WTC11 (cell line): ENCODE data around the gene FNBP1L. TPM values are rescaled to one million over a fixed set of nuclear protein-coding genes. Genes with fewer than 3 reads are reported as not detected.

Experiments
- ATAC-seq: fragments of 200-7000 bp; cut with Tn5 transposase; 2 replicates; pipeline ENCODE4 v1.10.0; 2021; ENCODE audit warnings: mild to moderate bottlenecking, moderate library complexity
- CTCF ChIA-PET: fragments of 300-600 bp; sonication (Branson Sonifier 250); formaldehyde crosslinking; loops from one replicate; lab custom pipeline; 2021; ENCODE audit warnings: antibody characterized with exemption; lab: Charles Lee
- POLR2A ChIA-PET: fragments of 350-600 bp; sonication (Branson Sonifier 250); formaldehyde crosslinking; loops from one replicate; lab custom pipeline; 2021; ENCODE audit warnings: antibody characterized with exemption; lab: Charles Lee
- DNase-seq: peaks from one replicate; pipeline ENCODE4 v3.0.0; 2021; ENCODE audit warnings: low spot score
- H3K27ac Mint-ChIP-seq: 2 replicates; pipeline ENCODE4 v1.8.0; 2021; ENCODE audit warnings: mixed read lengths
- H3K27me3 Mint-ChIP-seq: 2 replicates; pipeline ENCODE4 v1.8.0; 2021; ENCODE audit warnings: low read depth, mild to moderate bottlenecking, moderate library complexity, mixed read lengths
- H3K36me3 Mint-ChIP-seq: 2 replicates; pipeline ENCODE4 v1.8.0; 2021; ENCODE audit warnings: mixed read lengths
- H3K4me1 Mint-ChIP-seq: 2 replicates; pipeline ENCODE4 v1.8.0; 2022; ENCODE audit warnings: mixed read lengths
- H3K4me3 Mint-ChIP-seq: 2 replicates; pipeline ENCODE4 v1.8.0; 2021; ENCODE audit warnings: mild to moderate bottlenecking, moderate library complexity, mixed read lengths
- H3K9me3 Mint-ChIP-seq: 2 replicates; pipeline ENCODE4 v1.8.0; 2021; ENCODE audit warnings: mixed read lengths
- ARID4B ChIP-seq: sonication (generic); formaldehyde crosslinking; IDR thresholded peaks from 2 replicates; pipeline ENCODE4 v1.8.0; 2023; ENCODE audit warnings: missing genetic modification reagents, mild to moderate bottlenecking, borderline replicate concordance
- ATF3 ChIP-seq: sonication (generic); formaldehyde crosslinking; conservative IDR thresholded peaks from 2 replicates; pipeline ENCODE4 v1.8.1; 2022; ENCODE audit warnings: mild to moderate bottlenecking, missing genetic modification reagents
- CBFB ChIP-seq: sonication (generic); formaldehyde crosslinking; IDR thresholded peaks from 2 replicates; pipeline ENCODE4 v1.8.1; 2022; ENCODE audit warnings: mild to moderate bottlenecking, low read depth, missing genetic modification reagents
- FOXK1 ChIP-seq: sonication (generic); formaldehyde crosslinking; IDR thresholded peaks from 2 replicates; pipeline ENCODE4 v1.8.0; 2022; ENCODE audit warnings: mild to moderate bottlenecking, moderate library complexity, missing genetic modification reagents
- FOXP1 ChIP-seq: sonication (generic); formaldehyde crosslinking; IDR thresholded peaks from 2 replicates; pipeline ENCODE4 v1.8.0; 2022; ENCODE audit warnings: missing genetic modification reagents, mild to moderate bottlenecking, moderate library complexity, borderline replicate concordance
- IRF1 ChIP-seq: sonication (generic); formaldehyde crosslinking; IDR thresholded peaks from 2 replicates; pipeline ENCODE4 v1.8.0; 2023; ENCODE audit warnings: missing genetic modification reagents
- IRF2 ChIP-seq: sonication (generic); formaldehyde crosslinking; IDR thresholded peaks from 2 replicates; pipeline ENCODE4 v1.8.0; 2022; ENCODE audit warnings: low read depth, missing genetic modification reagents, borderline replicate concordance
- KAT7 ChIP-seq: sonication (generic); formaldehyde crosslinking; IDR thresholded peaks from 2 replicates; pipeline ENCODE4 v1.8.1; 2023; ENCODE audit warnings: missing genetic modification reagents, mild to moderate bottlenecking, borderline replicate concordance
- MYBL2 ChIP-seq: sonication (generic); formaldehyde crosslinking; IDR thresholded peaks from 2 replicates; pipeline ENCODE4 v1.8.1; 2023; ENCODE audit warnings: mild to moderate bottlenecking, moderate library complexity, missing genetic modification reagents
- NR2C2 ChIP-seq: sonication (generic); formaldehyde crosslinking; IDR thresholded peaks from 2 replicates; pipeline ENCODE4 v1.8.0; 2022; ENCODE audit warnings: mild to moderate bottlenecking, missing genetic modification reagents
- PRRX2 ChIP-seq: fragments of 250-450 bp; sonication (Bioruptor Pico); IDR thresholded peaks from 2 replicates; pipeline ENCODE4 v1.8.0; 2021; ENCODE audit warnings: mild to moderate bottlenecking
- TEAD1 ChIP-seq: sonication (generic); formaldehyde crosslinking; IDR thresholded peaks from 2 replicates; pipeline ENCODE4 v1.8.0; 2022; ENCODE audit warnings: mild to moderate bottlenecking, missing genetic modification reagents
- TP53 ChIP-seq: sonication (generic); formaldehyde crosslinking; IDR thresholded peaks from 2 replicates; pipeline ENCODE4 v1.8.1; 2023; ENCODE audit warnings: mild to moderate bottlenecking, missing genetic modification reagents
- ZNF219 ChIP-seq: sonication (generic); formaldehyde crosslinking; IDR thresholded peaks from 2 replicates; pipeline ENCODE4 v1.8.0; 2023; ENCODE audit warnings: missing genetic modification reagents, mild to moderate bottlenecking, borderline replicate concordance
- ZNF281 ChIP-seq: sonication (generic); formaldehyde crosslinking; IDR thresholded peaks from 2 replicates; pipeline ENCODE4 v1.8.0; 2023; ENCODE audit warnings: mild to moderate bottlenecking, missing genetic modification reagents
- total RNA-seq: library from RNA; stranded (reverse); gene quantifications from 3 replicates; pipeline ENCODE4 v1.2.3, GENCODE V29; 2021
- TF ChIP-seq, protein P1 (sequence below): sonication (generic); formaldehyde crosslinking; IDR thresholded peaks from 2 replicates; pipeline ENCODE4 v1.8.1; 2022; ENCODE audit warnings: mild to moderate bottlenecking, missing genetic modification reagents, moderate library complexity, borderline replicate concordance
- TF ChIP-seq, protein P2 (sequence below): sonication (generic); formaldehyde crosslinking; IDR thresholded peaks from 2 replicates; pipeline ENCODE4 v1.8.0; 2022; ENCODE audit warnings: mild to moderate bottlenecking, missing genetic modification reagents

The FNBP1L gene
- total RNA-seq, 1 experiment from 2014 or later = 79.1 TPM

DNA sequence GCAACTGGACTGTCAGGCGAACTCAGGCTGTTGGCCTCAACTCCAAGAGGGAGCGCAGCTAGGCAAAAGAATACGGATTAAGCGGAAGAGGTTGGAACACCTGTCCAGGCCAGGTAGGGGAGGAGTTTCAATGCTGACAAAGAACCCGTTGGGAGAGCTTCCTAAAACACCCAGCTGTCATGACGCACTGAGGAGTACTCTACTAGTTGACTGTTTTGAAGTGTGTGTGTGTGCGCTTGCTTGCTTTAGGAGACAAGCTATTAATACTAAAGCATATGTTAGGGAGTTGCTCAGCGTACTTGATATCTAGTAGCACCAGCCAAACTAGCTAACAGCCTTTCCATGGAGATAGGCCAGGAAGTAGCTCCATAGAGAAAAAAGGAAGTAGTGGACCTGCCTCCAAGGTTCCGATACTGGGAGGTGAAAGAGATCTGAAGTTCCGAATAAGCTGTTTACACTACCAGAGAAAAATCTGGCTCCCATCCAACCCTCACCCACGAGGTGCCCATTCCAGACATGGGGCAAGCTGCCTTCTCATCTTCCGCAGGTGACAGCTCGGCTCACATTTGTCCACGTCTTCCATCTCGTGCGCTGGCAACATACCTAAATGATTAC, 974 bp upstream of the FNBP1L start:
- POLR2A ChIA-PET = interaction anchor here (0.9 to 1.9 kb wide), 3 partner anchors 13 to 367 kb away, joined by 3 to 5 read pairs (median 4); no protein-coding TSS in a partner anchor
- CTCF ChIA-PET = interaction anchor here (0.8 to 2.1 kb wide), 7 partner anchors 10 to 463 kb away, joined by 3 to 7 read pairs (median 3); no protein-coding TSS in a partner anchor
- Mint-ChIP-seq H3K27ac (no peak overlapping the region), H3K9me3 (no peaks in the 10 kb centered on the region), H3K36me3 (no peaks in the 10 kb centered on the region), H3K27me3 (no peaks in the 10 kb centered on the region), H3K4me1 (peaks cover 34% of the 10 kb centered on the region), H3K4me3 (peak overlapping the region; percentile 98)
- ATAC-seq (no peak), DNase-seq (no peak)
- no peak for TF ChIP-seq ATF3 (CRISPR knock-in tag)
- no peak for TF ChIP-seq MYBL2 (CRISPR knock-in tag)
- TF ChIP-seq TP53 (CRISPR knock-in tag) = no peak
- no peak for TF ChIP-seq IRF1
- no peak for TF ChIP-seq ZNF281 (CRISPR knock-in tag)
- no peak for TF ChIP-seq PRRX2 (CRISPR knock-in tag)
- TF ChIP-seq CBFB = no peak
- no peak for TF ChIP-seq ARID4B (CRISPR knock-in tag)
- TF ChIP-seq, protein P1, sequence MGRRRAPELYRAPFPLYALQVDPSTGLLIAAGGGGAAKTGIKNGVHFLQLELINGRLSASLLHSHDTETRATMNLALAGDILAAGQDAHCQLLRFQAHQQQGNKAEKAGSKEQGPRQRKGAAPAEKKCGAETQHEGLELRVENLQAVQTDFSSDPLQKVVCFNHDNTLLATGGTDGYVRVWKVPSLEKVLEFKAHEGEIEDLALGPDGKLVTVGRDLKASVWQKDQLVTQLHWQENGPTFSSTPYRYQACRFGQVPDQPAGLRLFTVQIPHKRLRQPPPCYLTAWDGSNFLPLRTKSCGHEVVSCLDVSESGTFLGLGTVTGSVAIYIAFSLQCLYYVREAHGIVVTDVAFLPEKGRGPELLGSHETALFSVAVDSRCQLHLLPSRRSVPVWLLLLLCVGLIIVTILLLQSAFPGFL = no peak
- no peak for TF ChIP-seq FOXK1 (CRISPR knock-in tag)

DNA sequence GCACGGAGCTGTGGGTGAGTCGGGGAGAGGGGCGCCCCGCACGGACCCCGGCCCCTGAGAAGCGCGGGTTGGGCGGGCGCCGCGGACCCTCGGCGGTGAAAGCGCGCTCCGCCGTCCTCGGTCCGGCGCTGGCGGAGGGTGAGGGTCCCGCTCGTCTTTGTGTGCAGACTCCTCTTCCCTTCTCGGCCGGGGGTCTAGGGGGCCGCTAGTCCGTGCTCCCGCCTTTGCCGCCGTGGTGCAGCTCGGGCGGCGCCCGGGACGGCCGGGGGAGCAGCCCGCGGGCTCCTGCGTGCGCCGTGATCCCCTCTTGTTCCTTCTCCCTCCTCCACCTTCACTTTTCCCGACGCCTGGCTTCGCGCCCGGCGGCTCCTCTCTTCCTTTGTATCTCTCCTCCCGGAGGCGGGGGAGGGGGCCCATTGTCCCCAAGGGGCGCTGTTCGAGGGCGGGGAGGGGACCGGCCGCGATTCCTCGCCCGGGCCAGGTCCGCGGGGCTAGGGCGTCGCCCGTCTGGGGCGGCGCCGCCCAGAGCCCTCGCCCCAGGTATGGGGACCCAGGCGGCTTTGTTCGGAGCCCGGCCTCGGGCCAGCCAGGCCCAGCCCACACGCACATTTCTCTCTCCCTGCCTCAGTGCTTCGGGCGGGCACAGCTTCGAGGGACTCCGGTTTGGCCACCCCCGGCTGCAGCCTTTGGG, 519 bp downstream of the FNBP1L start:
- no peaks in the 10 kb centered on the region for H3K27me3 Mint-ChIP-seq
- H3K36me3 Mint-ChIP-seq = no peaks in the 10 kb centered on the region
- ChIA-PET POLR2A (interaction anchor here (0.5 to 1.5 kb wide), 8 partner anchors 24 to 369 kb away, joined by 3 to 5 read pairs (median 4); partner anchors contain the start of gene DR1), CTCF (interaction anchor here (0.9 to 2.1 kb wide), 7 partner anchors 11 to 396 kb away, joined by 3 to 7 read pairs (median 4); partner anchors contain the start of gene BCAR3)
- peak overlapping the region; percentile 98 for H3K4me3 Mint-ChIP-seq
- ATAC-seq = peak; percentile 69
- H3K27ac Mint-ChIP-seq = peak overlapping the region; percentile 98
- no peaks in the 10 kb centered on the region for H3K9me3 Mint-ChIP-seq
- DNase-seq = peak; percentile 76
- H3K4me1 Mint-ChIP-seq = peaks cover 39% of the 10 kb centered on the region
- TF ChIP-seq ARID4B (CRISPR knock-in tag) = 0 out of 2 replicates have a peak, but pooled peaks have one; percentile 19
- TF ChIP-seq, protein P2, sequence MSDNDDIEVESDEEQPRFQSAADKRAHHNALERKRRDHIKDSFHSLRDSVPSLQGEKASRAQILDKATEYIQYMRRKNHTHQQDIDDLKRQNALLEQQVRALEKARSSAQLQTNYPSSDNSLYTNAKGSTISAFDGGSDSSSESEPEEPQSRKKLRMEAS = 0 out of 2 replicates have a peak, but pooled peaks have one; percentile 45
- TF ChIP-seq FOXP1 (CRISPR knock-in tag) = 0 out of 2 replicates have a peak, but pooled peaks have one; percentile 14
- TF ChIP-seq ZNF219 = no peak
- TF ChIP-seq TEAD1 (CRISPR knock-in tag) = no peak
- 0 out of 2 replicates have a peak, but pooled peaks have one; percentile 21 for TF ChIP-seq IRF2 (CRISPR knock-in tag)
- 0 out of 2 replicates have a peak, but pooled peaks have one; percentile 4 for TF ChIP-seq KAT7 (CRISPR knock-in tag)
- TF ChIP-seq NR2C2 (CRISPR knock-in tag) = no peak
